HG02840 (cell line): ENCODE measurements around the gene SLC18A2.

Source experiments
- ATAC-seq: cut with Tn5 transposase; IDR thresholded peaks from one replicate; pipeline ENCODE4 v1.9.1; 2021; ENCODE audit warnings: mild to moderate bottlenecking, moderate library complexity, moderate number of reproducible peaks; ENCODE audit not compliant: unreplicated experiment, low FRiP score

Gene SLC18A2

DNA sequence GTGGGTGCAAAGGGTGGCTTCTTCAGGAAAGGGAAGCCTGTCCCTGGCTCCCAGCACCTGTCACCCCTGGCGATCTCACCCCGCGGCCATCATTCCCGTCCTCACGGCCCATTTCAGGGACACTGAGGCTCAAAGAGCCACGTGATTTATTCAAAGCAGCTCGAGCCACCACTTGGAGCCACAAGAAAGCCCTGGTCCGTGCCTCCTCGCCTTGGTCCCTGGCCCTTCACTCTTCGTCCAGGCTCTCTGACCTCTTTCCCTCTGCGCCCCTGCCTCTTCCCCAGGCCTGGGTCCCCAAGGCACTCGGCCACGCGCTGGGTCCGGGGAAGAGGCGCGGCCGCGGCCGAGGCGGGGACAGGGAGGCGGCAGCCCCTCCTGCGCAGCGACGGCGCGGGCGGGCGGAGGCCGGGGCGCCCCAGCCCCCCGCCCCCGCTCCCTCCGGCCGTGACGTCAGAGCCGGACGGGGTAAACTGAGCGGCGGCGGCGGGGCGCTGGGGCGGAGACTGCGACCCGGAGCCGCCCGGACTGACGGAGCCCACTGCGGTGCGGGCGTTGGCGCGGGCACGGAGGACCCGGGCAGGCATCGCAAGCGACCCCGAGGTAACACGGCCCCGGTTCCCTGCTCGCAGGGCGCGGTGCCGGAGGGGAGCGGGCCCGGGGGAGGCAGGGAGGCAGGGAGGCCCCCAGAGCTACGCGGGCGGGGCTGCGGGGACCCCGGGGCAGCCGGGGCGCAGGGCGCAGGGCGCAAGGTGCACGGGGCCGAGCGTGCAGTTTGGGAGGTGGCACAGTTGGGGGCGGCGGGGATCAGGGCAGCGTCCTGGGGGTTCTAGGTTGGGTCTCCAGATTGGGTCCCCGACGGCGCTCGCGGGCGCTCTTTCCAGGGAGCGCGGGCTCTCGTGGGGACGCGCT, at the start of gene SLC18A2:
SLC18A2 (plus strand) TSS at position 494 of the 909 bp plus-strand sequence. CDS start 580 bp downstream, outside the sequence.
- ATAC-seq = no peak

DNA sequence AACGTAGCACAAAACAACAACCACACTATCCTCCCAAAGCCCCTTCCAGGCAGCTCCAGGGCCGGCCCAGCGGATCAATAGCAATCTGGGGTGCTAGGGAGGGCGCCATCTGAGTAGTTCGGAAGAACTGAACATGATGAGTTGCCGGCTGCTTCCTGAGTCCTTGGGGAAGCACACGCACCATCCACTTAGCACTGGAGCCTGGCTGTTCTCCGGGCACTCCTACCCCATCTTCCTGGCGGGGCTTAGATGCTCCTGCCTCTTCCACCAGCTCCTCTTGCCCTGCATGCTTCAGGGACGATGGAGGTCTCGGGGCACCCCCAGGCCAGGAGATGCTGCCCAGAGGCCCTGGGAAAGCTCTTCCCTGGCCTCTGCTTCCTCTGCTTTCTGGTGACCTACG, 43.7 kb upstream of the SLC18A2 start, which contains the start of gene KCNK18:
KCNK18 (plus strand) TSS at position 301 of the 400 bp plus-strand sequence; CDS start at position 301, 0 bp downstream.
- ATAC-seq = no peak

DNA sequence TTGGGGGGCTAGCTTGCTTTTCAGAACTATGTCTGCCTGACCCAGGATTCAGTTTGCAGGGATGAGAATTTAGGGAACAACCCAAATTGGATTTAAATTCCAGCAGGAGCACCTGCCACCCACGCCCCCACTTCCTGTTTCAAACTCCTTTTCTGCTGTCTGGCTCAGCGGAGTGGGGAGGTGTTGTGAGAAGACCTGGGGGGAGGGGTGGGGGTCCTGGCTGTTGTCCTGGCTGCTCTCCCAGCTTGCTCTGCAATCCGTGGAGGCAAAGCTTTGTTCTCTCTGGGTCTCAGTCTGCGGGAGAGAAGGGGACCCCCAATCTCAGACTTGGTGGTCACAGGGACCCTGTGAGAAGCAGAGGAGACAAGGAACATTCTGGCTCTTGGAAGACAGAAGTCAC, 42.8 kb upstream of the SLC18A2 start:
- ATAC-seq = no peak

DNA sequence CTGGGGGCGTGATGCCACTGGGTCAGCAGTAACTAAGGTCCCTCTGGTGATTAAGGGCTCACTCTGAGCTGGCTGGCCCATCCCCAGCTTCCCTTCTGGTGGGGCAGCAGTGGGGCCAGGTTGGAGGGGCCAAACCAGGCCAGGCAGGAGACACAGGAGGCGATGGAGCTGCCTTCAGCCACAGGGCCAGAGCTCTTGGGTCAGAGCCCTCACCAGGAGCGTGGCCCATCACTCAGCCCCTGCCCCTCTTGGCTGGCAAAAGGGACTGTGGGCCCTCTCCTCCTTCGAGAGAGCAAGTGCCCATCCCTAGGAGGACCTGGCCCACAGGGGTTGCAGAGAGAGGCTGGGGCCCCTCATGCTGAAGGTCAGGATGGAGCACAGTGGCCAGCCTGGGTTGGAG, 39.1 kb upstream of the SLC18A2 start:
- ATAC-seq = no peak

DNA sequence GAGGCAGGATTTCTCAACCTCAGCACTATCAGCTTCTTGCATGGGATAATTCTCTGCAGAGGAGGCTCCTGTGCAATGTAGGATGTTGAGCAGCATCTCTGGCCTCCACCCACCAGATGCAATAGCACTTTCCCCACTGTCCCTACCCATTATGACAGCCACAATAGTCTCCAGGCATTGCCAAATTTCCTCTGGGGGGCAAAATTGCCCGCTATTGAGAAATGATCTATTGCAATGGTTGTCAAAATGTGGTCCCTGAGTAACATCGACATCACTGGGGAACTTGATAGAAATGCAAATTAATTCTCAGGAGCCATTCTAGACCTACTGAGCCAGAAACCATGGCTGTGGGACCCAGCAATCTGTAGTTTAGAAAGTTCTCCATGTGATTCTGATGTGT, 36.6 kb upstream of the SLC18A2 start:
- no peak for ATAC-seq

DNA sequence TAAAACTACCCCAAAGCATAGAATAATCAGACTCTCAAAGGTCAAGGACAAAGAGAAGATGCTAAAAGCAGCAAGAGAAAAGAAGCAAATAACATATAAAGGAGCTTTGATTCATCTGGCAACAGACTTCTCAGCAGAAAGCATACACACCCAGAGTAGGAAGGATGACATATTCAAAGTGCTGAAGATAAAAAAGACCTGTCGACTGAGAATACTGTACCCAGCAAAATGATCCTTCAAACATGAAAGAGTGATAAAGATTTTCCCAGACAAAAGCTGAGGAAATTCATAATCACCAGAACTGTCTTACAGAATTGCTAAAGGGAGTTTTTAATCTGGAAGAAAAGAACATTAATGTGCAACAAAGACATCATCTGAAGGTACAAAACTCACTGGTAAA, 28.7 kb upstream of the SLC18A2 start:
- no peak for ATAC-seq

DNA sequence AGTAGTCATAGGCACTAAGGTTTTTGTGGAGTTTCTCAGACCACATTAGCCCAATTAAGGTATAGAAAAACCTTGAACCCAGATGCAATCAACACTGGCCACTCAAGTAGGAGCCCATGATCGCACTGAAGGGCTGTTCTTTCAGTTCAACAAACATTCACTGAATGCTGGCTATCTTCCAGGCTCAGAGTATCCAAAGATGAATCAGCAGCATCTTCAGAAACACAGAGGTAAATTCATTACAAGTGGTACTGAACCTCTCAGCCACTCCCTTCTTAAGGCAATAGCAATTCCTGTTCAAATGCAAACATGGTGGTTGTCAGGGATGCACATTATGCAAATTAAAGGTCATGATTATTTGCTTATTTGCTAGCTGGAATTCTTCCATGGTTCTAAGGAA, 26.5 kb upstream of the SLC18A2 start:
- no peak for ATAC-seq

DNA sequence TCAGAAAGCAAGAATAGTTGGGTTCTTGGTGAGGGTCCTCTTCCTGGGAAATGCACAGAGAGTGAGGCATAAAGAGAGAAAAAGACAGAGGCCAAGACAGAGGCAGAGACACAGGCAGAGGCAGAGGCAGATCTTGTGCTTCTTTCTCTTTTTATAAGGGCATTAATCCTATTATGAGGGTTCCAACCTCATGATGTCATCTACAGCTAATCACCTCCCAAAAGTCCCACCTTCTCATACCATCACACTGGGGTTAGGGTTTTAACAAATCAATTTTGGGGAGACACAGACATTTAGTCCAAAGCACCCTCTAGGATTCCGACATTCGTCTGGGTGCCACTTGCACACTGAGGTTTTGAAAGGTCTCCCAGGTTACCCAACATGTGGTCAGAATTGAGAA, 25.8 kb upstream of the SLC18A2 start:
- no peak for ATAC-seq

DNA sequence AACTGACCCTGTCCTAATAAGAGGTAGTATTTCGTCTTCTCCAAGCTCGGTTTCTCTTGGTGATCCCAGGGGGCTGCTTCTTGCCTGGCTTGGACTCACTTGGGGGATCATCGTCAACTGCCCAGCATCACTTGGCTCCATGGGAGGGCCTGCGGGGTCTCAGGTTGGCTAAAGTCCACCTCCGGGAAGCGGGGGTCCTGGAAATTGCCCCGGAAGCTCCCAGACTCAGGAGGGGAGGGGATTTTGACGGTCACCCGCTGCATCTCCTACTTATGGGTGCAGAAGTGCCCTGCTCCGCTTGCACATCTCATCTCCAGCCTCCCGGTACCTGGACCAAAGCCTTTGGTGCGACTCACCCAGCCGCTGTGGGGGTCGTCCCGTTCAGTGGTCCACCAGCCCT, 24.9 kb upstream of the SLC18A2 start:
- no peak for ATAC-seq

DNA sequence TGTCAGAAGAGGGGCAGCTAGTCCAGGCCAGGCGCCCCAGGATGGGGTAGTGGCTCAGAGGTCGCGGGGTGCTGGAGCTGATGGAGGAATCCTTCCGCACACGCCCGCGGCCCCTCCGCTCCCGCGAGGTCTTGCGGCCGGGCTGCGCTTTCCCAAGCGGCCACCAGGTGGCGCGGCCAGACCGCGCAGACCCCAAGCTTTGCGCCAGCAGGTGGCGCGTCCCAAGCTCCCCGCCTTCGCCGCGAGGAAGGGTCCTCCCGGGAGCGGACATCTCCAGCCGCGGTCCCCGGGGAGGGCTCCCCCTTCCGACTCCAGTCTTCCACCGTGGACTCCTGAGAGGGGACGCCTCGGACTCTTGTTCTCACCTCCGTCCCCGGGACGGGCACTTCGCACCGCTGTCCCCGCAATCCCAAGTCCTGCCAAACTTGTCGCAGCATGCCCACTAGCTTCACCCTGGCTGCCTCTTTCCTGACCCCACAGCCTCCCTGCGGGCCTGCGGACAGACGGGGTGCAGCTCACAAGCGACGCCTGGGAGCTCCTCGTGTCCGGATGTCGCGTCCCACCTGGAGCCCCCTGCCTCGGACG, 24.2 kb upstream of the SLC18A2 start:
- ATAC-seq = peak; percentile 73

DNA sequence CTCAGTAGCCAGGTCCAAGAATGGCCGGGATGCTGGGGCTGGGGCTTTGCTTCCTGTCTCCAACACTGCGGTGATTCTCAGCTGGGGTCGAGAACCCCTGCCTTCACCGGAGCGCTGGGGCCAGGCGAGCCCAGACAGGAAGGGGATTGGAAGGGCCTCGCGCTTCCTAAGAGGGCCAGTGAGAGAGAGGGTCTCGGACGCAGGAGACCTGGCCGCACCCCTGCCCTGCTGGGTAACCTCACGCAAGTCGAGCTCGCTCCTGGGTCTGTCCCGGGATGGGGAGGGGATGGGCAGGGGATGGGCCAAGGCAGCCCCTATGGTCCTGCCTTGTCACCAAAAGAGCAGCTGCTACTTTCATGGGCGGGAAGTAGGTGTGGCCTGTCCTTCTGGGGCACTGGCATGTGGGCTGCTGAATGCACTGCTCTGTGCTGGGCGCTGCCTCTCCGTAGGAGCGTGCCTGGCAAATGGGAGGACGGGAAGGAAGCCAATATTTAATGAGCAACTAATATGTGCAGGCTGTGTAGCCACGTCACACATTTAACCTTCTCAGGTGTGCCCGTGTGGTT, 23.6 kb upstream of the SLC18A2 start:
- no peak for ATAC-seq

DNA sequence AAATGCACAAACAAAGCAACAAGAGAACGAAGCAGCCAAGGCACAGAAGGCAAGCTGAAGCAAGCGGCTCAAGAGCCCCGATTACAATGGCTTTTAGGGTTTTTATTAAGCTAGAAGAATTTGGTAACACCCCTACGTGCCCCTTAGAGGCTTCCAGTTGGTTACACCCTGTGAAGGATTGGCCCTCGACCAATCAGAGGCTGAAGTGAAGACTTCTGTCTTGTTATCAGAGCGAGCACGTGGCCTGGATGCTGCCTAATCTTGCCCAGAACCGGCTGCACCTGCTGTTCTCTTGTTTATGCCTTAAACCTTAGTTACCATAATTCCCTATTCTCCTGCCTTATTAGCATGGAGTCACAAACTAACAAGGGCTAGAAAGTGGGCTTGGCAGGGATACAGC, 22.3 kb upstream of the SLC18A2 start:
- no peak for ATAC-seq

DNA sequence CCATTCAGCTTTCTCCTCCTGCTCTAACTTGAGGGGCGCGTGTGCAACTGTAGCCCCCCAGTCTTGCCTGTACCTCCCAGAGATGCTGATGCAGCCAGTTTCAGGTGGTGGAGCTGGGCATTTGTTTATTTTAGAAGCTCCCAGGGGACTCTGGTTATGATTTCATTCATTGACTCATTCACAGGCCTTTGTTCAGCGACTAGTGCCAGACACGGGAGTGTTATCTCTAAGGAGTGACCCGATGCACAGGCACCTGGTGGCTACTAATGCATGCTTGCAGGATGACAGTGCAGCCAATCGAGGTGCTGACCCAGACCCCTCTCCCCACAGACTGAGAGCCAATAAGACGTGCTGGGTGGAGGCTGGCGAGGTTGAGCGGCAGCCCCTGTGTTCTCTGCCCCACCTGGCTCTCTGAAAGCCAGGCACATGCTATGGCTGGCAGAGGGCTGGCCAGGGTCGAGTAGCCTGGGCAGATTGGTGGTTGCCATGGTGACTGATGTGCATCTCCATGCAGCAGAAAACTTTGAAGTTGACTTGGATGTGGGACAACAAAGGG, 19.7 kb upstream of the SLC18A2 start:
- no peak for ATAC-seq

DNA sequence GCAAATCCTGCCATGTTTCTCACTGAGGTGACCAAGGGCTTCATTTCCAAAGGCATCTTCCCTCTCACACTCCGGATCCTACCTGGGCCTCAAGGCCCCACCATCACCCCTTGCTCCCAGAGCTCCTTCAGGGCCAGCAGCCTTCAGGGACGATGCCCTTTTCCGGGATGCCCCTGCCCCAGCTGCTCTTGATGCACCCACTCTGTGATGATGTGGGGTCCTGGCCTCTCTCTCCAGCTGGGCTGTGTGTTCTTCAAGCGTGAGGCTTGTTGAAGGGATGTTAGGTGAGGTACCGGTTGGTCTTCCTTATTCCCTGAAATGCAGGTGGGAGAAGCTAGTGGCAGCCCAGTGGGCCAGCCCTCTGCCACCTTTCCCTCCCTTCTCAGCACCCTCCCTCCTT, 18.4 kb upstream of the SLC18A2 start:
- no peak for ATAC-seq

DNA sequence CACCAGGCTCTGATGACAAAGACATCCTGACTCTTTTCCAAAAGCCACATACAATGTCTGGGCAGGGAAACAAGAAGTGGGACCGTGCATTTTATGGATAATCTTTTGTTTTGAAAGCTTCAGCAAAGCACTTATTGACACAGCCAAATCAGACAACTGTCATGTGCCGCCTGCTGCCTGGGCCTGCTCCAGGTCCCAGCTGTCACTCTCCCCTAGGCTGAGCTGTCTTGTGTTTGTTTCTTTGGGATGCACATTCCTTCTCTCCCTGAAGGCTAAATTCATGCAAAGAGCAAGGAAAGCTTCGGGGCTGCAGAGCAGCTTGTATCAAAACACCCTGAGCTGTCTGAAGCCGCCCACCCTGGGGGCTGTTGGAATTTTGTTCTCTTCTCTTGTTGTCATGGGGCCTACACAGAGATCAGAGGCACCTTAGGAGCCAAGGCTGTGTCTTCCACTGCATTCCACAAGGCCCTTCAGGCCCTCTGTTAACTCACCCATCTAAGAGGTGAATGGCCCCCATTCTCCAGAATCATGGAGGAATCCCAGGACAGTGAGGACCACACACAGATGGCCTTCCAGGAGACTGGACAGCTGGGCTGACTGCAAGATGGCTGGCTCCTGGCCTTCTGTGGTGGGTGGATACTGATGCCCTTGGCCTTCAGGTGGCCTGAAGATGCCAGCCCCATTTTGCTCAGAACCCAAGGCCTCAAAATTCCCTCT, 17.8 kb upstream of the SLC18A2 start:
- ATAC-seq = no peak

DNA sequence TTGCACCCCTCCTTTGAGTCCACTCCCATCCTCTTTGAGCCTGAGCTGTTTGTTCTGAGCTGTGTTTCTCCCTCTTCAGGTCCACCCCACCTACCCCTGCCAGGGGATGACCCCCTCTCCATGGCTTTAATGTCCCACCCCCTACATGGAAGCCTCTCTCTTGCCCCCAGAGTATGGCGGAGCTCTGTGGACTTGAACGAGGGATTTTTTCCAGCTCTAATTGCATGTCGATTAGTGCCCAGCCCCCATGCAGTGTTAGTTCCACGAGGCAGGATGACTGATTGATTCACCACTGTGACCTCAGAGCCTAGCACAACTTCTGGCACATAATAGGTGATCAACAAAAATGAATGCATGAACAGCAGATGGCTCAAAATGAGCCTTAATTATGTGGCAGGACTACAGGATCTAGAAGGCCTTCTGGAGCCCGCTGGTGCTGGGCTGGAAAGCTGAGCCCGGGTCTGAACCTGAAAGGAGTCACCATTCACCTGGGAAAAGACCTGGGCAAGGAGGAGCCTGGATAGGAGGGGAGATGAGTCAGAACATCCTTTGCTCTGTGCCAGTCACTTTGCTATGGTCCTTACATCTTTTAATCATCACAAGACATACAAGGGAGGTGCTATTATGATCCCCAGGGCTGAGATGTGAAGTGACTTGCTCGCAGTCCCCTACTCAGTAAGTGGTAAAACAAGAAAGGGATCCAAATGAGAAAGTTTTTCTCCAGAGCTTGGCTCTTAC, 17.1 kb upstream of the SLC18A2 start:
- no peak for ATAC-seq

DNA sequence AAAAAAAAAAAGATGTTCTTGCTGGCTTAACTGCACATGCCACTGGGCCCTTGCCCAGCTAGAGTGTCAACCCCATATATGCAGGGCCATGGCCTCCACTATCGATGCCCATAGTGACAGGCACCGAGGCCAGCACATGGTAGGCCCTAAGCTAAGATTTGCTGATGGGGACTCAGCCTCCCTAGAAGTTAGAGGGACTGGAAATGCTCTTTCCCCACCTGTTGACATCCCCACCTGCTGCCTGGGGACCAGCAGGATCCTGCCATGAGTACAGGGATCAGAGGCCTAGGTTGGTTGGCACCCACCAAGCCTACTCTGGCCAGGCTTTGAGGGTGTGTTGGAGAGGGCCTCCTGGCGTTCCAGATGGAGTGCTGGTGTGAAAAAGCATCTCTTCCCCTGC, 16.0 kb upstream of the SLC18A2 start:
- no peak for ATAC-seq

DNA sequence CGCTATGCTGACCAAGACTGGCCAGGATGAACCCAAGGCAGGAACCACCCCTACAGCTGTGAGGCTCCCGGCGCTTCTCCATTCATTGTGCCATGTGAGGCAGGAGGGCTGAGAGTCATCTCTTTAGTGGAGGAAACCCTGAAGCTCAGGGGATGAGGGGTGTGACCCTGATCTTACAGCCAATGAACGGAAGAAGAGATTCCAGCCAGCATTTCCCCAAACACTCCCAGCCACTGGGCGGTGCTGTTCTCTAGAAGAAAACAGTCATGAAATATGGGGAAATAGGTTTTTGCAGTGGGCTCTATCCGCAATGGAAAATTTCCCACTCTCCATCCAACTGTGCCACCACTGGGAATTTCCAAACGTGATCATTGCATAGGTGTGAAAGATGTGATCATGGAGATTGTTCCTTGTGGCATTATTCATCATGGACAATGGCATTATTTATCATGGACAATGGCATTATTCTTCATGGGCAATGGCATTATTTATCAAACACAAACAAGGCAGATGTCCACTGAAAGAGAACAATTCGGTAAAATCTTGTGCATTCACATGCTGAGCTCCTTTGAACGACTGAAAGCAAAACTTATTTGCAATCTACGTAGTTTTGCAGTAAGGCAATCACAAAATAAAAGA, 14.0 kb upstream of the SLC18A2 start:
- ATAC-seq = no peak

DNA sequence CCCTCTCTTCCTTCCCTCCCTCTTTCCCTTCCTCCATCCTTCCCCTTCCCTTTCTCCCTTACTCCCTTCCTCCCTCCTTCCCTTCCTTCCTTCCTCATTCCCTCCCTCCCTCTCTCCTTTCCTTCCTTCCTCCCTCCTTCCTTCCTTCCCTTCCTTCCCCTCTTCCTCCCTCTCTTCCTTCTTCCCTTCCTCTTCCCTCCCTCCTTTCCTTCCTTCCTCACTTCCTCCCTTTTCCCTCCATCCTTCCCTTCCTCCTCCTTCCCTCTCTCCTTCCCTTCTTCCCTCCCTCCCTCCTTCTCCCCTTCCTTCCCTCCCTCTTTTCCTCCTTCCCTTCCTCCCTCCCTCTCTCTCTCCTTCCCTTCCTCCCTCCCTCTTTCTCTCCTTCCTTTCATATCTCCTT, 12.7 kb upstream of the SLC18A2 start:
- ATAC-seq = no peak
